ENCODE results near the gene LMO3.
"Not testable (repeated sequence)": the region's sequence is repeated elsewhere in the genome, so short reads cannot be mapped to it uniquely, and the experiment has no call there.

LMO3 gene

GRCh38 chr12:16542586-16542985 lies 63.4 kb downstream of the LMO3 start:
- no peak for DNase-seq (ENCODE audit: low read depth)

GRCh38 chr12:16537652-16538051 lies 68.3 kb downstream of the LMO3 start:
- not testable (repeated sequence) for DNase-seq (ENCODE audit: low read depth)

GRCh38 chr12:16531621-16532020 lies 74.3 kb downstream of the LMO3 start:
- DNase-seq (ENCODE audit: low read depth) = no peak

GRCh38 chr12:16530268-16530850 lies 75.6 kb downstream of the LMO3 start:
- DNase-seq (ENCODE audit: low read depth) = no peak

GRCh38 chr12:16526693-16527092 lies 79.3 kb downstream of the LMO3 start:
- peak; percentile 79 for DNase-seq (ENCODE audit: low read depth)

- no peak for DNase-seq (ENCODE audit: low read depth)
Measured at GRCh38 chr12:16524378-16524777, 81.6 kb downstream of the LMO3 start.

- DNase-seq (ENCODE audit: low read depth) = no peak
Measured at GRCh38 chr12:16523951-16524331, 82.0 kb downstream of the LMO3 start.

- no peak for DNase-seq (ENCODE audit: low read depth)
Measured at GRCh38 chr12:16523284-16523950, 82.5 kb downstream of the LMO3 start.

- DNase-seq (ENCODE audit: low read depth) = no peak
Measured at GRCh38 chr12:16520328-16520727, 85.6 kb downstream of the LMO3 start.

- DNase-seq (ENCODE audit: low read depth) = peak; percentile 18
Measured at GRCh38 chr12:16515666-16516065, 90.3 kb downstream of the LMO3 start.

GRCh38 chr12:16513231-16513630 lies 92.7 kb downstream of the LMO3 start:
- no peak for DNase-seq (ENCODE audit: low read depth)

- no peak for DNase-seq (ENCODE audit: low read depth)
Measured at GRCh38 chr12:16509411-16509810, 96.6 kb downstream of the LMO3 start.

GRCh38 chr12:16506394-16506793 lies 99.6 kb downstream of the LMO3 start:
- no peak for DNase-seq (ENCODE audit: low read depth)

GRCh38 chr12:16504200-16504599 lies 101.8 kb downstream of the LMO3 start:
- DNase-seq (ENCODE audit: low read depth) = no peak

GRCh38 chr12:16499611-16500010 lies 106.4 kb downstream of the LMO3 start:
- DNase-seq (ENCODE audit: low read depth) = no peak
